ENCODE measurements around the gene RAD52.

The RAD52 gene

DNA sequence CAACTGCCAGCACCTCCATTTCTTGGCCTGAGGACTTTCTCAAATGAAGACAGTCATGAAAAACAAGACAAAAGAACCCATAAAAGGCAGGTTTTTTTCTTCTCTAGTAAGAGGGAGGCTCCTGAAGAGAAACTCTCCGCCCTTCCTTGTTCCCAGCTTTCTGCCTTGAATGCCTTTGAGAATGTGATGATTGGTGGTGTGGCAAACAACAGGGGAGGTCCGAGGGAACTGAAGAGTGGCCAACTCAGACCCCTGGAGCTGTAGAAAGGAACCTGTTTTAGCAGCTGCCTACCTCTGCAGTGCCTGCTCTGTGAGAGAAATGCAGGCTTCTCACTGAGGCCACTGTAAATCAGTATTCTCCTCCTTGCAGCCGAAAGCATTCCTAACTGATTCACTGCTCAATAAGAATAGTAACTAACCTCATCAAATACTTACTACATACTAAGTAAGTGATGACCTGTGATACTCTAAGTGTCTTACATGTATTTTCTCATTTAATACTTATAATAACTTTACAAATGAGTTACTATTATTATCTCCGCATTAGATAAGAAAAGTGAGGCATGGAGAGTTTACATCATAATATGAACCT is 24.9 kb upstream of the RAD52 start:
- TF ChIP-seq, protein P1, sequence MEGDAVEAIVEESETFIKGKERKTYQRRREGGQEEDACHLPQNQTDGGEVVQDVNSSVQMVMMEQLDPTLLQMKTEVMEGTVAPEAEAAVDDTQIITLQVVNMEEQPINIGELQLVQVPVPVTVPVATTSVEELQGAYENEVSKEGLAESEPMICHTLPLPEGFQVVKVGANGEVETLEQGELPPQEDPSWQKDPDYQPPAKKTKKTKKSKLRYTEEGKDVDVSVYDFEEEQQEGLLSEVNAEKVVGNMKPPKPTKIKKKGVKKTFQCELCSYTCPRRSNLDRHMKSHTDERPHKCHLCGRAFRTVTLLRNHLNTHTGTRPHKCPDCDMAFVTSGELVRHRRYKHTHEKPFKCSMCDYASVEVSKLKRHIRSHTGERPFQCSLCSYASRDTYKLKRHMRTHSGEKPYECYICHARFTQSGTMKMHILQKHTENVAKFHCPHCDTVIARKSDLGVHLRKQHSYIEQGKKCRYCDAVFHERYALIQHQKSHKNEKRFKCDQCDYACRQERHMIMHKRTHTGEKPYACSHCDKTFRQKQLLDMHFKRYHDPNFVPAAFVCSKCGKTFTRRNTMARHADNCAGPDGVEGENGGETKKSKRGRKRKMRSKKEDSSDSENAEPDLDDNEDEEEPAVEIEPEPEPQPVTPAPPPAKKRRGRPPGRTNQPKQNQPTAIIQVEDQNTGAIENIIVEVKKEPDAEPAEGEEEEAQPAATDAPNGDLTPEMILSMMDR (IDR thresholded peaks at IDR 0.05; ENCODE audit: insufficient read depth, low read length, poor library complexity, severe bottlenecking), result no peak

DNA sequence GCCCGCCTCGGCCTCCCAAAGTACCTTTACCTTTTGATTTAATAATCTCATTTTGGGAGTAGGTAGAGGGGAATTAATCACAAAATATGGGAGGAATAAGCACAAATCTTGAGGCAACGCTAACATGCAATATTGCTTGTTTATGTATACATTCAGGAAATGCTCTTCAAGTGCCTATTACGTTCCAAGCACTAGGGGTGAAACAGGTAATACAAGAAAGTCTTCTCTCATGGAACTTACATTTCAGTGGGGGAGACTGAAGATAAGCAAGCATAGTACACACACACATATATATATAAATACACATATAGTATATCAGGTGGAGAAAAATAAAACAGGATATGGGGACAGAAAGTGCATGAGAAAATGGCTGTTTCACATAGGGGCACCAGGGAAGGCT is 22.5 kb upstream of the RAD52 start:
- H3K4me3 ChIP-seq (replicated peaks; ENCODE audit: low read depth, low read length), result no peak overlapping the region
- DNase-seq (ENCODE audit: extremely low read depth, insufficient read length), result no peak
- no peaks in the 10 kb centered on the region for H3K36me3 ChIP-seq (ENCODE audit: control insufficient read depth, insufficient read depth, low read length)
- TF ChIP-seq, protein P1 (IDR thresholded peaks at IDR 0.05; ENCODE audit: insufficient read depth, low read length, poor library complexity, severe bottlenecking), result no peak
- no peaks in the 10 kb centered on the region for H3K27me3 ChIP-seq (replicated peaks; ENCODE audit: control insufficient read depth, insufficient read depth, low read length)

More for the DNA sequence above, 24.9 kb upstream of the RAD52 start:
- H3K36me3 ChIP-seq (ENCODE audit: control insufficient read depth, insufficient read depth, low read length), result no peaks in the 10 kb centered on the region
- no peak for DNase-seq (ENCODE audit: extremely low read depth, insufficient read length)
- H3K4me3 ChIP-seq (replicated peaks; ENCODE audit: low read depth, low read length), result no peak overlapping the region
- H3K27me3 ChIP-seq (replicated peaks; ENCODE audit: control insufficient read depth, insufficient read depth, low read length), result no peaks in the 10 kb centered on the region

DNA sequence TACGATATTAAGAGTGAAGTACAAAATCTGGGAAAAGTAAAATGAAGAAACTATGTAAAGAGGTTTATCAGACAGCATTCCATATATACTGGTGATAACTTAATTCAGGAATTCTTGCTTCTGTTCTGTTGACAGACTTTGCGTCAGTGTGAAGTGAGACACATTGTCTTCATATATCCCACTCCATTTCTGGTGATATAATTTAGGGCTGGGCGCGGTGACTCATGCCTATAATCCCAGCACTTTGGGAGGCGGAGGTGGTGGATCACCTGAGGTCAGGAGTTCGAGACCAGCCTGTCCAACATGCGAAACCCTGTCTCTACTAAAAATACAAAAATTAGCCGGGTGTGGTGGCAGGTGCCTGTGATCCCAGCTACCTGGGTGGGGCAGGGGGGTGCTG is 20.3 kb upstream of the RAD52 start:
- TF ChIP-seq, protein P1 (IDR thresholded peaks at IDR 0.05; ENCODE audit: insufficient read depth, low read length, poor library complexity, severe bottlenecking), result no peak
- no peaks in the 10 kb centered on the region for H3K36me3 ChIP-seq (ENCODE audit: control insufficient read depth, insufficient read depth, low read length)
- H3K4me3 ChIP-seq (replicated peaks; ENCODE audit: low read depth, low read length), result no peak overlapping the region
- no peak for DNase-seq (ENCODE audit: extremely low read depth, insufficient read length)
- no peaks in the 10 kb centered on the region; the same call in 1 of the 2 replicates for H3K27me3 ChIP-seq (replicated peaks; ENCODE audit: control insufficient read depth, insufficient read depth, low read length)

DNA sequence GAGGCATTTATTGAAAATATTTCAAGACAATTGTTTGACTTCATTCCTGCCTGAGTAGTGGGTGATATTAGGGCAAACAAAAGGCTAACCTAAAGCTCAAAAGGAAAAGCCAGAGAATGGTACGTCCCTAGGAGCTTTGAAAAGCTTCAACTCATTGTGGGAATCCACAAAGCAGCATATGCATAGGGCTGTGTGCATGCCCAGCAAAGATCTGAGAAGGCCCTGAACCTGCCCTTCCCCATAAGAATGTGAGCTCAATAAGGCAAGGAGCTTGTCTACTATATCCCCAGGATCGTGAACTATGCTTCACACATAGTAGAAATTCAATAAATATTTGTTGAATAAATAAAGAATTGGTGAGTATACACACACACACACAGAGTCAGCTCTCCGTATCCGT is 19.1 kb upstream of the RAD52 start:
- no peaks in the 10 kb centered on the region; the same call in 1 of the 2 replicates for H3K27me3 ChIP-seq (replicated peaks; ENCODE audit: control insufficient read depth, insufficient read depth, low read length)
- TF ChIP-seq, protein P1 (IDR thresholded peaks at IDR 0.05; ENCODE audit: insufficient read depth, low read length, poor library complexity, severe bottlenecking), result no peak
- no peak for DNase-seq (ENCODE audit: extremely low read depth, insufficient read length)
- H3K4me3 ChIP-seq (replicated peaks; ENCODE audit: low read depth, low read length), result no peak overlapping the region
- H3K36me3 ChIP-seq (ENCODE audit: control insufficient read depth, insufficient read depth, low read length), result no peaks in the 10 kb centered on the region

DNA sequence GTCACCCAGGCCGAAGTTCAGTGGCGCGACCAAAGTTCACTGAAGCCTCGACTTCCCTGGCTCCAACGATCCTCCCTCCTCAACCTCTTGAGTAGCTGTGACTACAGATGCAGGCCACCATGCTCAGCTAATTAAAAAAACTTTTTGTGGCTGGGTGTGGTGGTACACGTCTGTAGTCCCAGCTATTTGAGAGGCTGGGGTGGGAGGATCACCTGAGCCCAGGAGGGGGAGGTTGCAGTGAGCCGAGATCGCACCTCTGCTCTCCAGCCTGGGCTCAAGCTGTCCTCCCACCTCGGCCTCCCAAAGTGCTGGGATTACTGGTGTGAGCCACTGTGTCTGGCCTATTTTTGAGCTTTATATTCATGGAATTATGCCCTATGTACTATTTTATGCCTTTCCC is 18.1 kb upstream of the RAD52 start:
- H3K36me3 ChIP-seq (ENCODE audit: control insufficient read depth, insufficient read depth, low read length), result no peaks in the 10 kb centered on the region
- TF ChIP-seq, protein P1 (IDR thresholded peaks at IDR 0.05; ENCODE audit: insufficient read depth, low read length, poor library complexity, severe bottlenecking), result no peak
- DNase-seq (ENCODE audit: extremely low read depth, insufficient read length), result no peak
- no peak overlapping the region for H3K4me3 ChIP-seq (replicated peaks; ENCODE audit: low read depth, low read length)
- H3K27me3 ChIP-seq (replicated peaks; ENCODE audit: control insufficient read depth, insufficient read depth, low read length), result no peaks in the 10 kb centered on the region; the same call in 1 of the 2 replicates

DNA sequence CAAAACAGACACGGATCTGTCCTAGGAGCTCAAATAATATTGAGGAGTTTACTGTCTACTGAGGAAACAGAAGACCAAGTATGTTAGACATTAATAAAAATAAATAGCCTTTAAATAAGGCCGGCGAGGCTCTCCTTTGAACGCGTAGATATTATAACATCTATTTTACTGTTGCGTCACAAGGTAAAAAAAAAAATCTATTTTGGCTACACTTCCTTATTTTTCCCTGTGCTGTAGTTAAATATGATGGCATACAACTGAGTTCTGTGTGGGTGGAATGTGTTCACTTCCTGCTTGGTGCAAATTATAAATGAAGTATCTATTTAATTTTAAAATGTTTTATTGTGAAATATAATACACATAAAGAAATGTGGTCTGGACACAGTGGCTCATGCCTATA is 17.2 kb upstream of the RAD52 start:
- Histone ChIP-seq H3K36me3 (ENCODE audit: control insufficient read depth, insufficient read depth, low read length) (no peaks in the 10 kb centered on the region), H3K4me3 (replicated peaks; ENCODE audit: low read depth, low read length) (no peak overlapping the region), H3K27me3 (replicated peaks; ENCODE audit: control insufficient read depth, insufficient read depth, low read length) (no peaks in the 10 kb centered on the region; the same call in 1 of the 2 replicates)
- DNase-seq (ENCODE audit: extremely low read depth, insufficient read length), result no peak
- TF ChIP-seq, protein P1 (IDR thresholded peaks at IDR 0.05; ENCODE audit: insufficient read depth, low read length, poor library complexity, severe bottlenecking), result no peak

All from GM06990 (cell line).